Fibroblast of lung (primary cell): ENCODE data around the gene TUBB1.

Experiments
- EZH2 ChIP-seq: IDR thresholded peaks from 2 replicates; pipeline ENCODE4 v1.5.1; 2012; ENCODE audit warnings: low read length, control low read depth, mild to moderate bottlenecking; ENCODE audit errors: missing control alignments
- TF ChIP-seq, protein P1 (sequence below), 2 donors: IDR thresholded peaks in 1 of 2; conservative IDR thresholded peaks in 1 of 2; 1 replicate in 1 of 2; 2 replicates in 1 of 2; pipeline ENCODE4 v1.5.1; 2011 to 2012; ENCODE audit warnings: low read length in 2 of 2, control low read depth in 1 of 2, inconsistent platforms in 1 of 2, low read depth in 1 of 2, mild to moderate bottlenecking in 1 of 2

DNA sequence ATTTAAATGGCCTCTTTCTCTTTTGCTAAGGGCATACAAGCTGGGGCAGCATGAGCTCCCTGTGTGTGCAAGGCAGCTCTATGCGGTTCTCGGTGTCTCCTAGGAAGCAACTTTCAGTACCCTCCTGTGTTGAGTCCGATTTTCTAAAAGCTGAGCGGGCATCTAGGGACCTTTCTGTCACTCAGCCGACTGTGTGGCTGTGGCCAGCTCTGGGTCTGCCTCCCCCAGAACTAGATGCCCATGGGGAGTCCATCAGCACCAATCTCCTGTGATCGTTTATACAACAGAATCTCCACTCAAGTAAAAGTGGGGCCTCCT lies 30.7 kb upstream of the TUBB1 start:
- TF ChIP-seq, protein P1, sequence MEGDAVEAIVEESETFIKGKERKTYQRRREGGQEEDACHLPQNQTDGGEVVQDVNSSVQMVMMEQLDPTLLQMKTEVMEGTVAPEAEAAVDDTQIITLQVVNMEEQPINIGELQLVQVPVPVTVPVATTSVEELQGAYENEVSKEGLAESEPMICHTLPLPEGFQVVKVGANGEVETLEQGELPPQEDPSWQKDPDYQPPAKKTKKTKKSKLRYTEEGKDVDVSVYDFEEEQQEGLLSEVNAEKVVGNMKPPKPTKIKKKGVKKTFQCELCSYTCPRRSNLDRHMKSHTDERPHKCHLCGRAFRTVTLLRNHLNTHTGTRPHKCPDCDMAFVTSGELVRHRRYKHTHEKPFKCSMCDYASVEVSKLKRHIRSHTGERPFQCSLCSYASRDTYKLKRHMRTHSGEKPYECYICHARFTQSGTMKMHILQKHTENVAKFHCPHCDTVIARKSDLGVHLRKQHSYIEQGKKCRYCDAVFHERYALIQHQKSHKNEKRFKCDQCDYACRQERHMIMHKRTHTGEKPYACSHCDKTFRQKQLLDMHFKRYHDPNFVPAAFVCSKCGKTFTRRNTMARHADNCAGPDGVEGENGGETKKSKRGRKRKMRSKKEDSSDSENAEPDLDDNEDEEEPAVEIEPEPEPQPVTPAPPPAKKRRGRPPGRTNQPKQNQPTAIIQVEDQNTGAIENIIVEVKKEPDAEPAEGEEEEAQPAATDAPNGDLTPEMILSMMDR (conservative IDR thresholded peaks at IDR 0.05 in 1 of 2, IDR thresholded peaks at IDR 0.05 in 1 of 2; ENCODE audit: low read depth in 1 of 2, low read length in 2 of 2) = no peak
- no peak for TF ChIP-seq EZH2
